ENCODE data around the gene FAM171A2.

Gene FAM171A2

DNA sequence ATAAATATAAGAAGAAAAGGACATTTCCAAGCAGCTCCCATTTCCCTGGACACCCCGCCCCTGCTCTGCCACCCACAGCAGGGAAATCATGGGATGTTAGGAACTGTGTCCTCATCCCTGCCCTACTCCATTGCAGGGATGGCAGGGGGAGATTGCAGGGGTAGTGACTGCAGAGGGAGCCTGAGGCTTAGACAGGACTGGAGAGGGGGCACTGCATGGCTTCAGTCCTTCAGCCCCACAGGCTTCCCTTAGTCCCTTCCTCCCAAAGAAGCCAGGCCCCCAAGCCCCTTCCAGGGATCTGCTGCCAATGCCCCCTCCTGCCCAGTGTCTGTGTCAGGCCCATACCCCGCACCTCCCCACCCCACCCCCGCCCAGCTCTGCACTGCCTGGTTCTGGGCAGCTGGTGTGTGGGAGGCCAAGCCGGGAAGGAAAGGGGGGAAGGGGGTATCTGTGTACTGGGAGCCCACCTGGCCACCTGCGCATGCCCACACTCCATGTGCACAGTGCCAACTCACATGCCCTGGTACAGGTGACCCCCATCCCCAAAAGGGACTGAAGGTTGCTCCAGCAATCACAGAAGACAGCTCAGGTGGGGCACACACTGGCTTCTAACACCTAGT, 52.0 kb downstream of the FAM171A2 start:
- Histone ChIP-seq H4K8ac (ENCODE audit: low read depth, low read length) (no peak overlapping the region), H4K91ac (ENCODE audit: low read depth, low read length) (no peak overlapping the region), H3K18ac (ENCODE audit: low read length) (no peak overlapping the region), H3K79me1 (ENCODE audit: low read length) (no peaks in the 10 kb centered on the region), H4K12ac (ENCODE audit: low read depth, low read length) (no peak overlapping the region), H3K14ac (ENCODE audit: low read length) (no peak overlapping the region), H2BK120ac (ENCODE audit: insufficient read depth, low read length, poor library complexity) (no peak overlapping the region), H2AK5ac (ENCODE audit: low read length) (no peak overlapping the region), H3K36me3 (ENCODE audit: control insufficient read depth in 1 of 2, insufficient read depth in 2 of 2, low read length in 2 of 2) (no peaks in the 10 kb centered on the region), H3K4ac (ENCODE audit: low read depth, low read length) (no peak overlapping the region), H2BK5ac (ENCODE audit: low read depth, low read length, poor library complexity) (no peak overlapping the region), H3K4me1 (ENCODE audit: control insufficient read depth in 1 of 2, insufficient read depth in 2 of 2, low read length in 2 of 2) (peaks cover 17 to 18% of the 10 kb centered on the region in 2 experiments), H3K9ac (ENCODE audit: low read length) (no peak overlapping the region), H3K23ac (ENCODE audit: low read length) (no peak overlapping the region), H3K27ac (ENCODE audit: low read depth, low read length) (no peak overlapping the region), H3K27me3 (ENCODE audit: insufficient read depth, low read length) (peaks cover 18% of the 10 kb centered on the region), H3K4me3 (ENCODE audit: low read depth, low read length) (no peak overlapping the region), H3K4me2 (ENCODE audit: low read length) (no peak overlapping the region), H2AFZ (ENCODE audit: insufficient read depth, low read length, poor library complexity) (no peak overlapping the region), H3K9me3 (ENCODE audit: insufficient read depth, low read depth, low read length) (peaks cover 6% of the 10 kb centered on the region), H3K79me2 (ENCODE audit: control insufficient read depth, insufficient read depth, low read length, poor library complexity) (no peaks in the 10 kb centered on the region), H2BK12ac (ENCODE audit: low read length) (no peak overlapping the region)
- no peak for DNase-seq
- WGBS (ENCODE audit: extremely low coverage, insufficient coverage, insufficient read length), result no CpG with 5 or more reads among the region's 5 CpGs

DNA sequence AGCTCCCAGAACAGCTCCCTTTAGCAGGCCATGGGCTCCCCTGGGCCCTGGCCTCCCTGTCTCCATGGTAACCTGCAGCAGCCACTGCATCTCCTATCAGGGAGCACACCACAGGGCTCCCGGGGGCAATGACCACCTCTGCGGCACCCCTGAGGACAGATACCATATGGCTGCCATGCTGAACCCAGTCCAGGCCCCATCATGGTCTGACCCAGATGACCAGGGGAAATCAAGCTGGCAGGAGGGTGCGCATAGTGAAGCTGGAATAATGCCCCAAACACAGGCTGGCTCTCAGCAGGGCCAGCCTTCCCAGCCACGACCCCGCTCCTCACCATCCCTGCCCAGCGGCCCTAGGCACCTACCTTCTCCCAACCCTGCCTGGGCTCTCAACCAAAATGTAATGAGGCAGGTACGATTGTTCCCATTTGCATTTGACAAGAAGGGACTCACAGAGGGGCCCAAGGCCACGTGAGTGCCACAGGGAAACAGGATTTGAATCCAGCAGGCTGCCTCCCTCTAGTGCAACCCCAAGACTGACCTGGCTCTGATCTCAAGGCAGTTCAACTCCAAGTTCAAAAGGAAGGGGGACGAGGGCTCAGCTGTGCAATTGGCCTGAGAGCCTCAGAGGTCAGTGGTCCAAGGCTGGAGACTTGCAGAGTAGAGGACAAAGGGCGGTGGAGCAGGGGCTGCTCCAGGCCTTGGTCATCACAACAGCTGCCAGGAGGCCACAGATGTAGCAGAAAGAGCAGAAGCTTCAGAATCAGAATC, 52.9 kb downstream of the FAM171A2 start:
- Histone ChIP-seq H2BK12ac (ENCODE audit: low read length) (no peak overlapping the region), H2AK5ac (ENCODE audit: low read length) (no peak overlapping the region), H3K23ac (ENCODE audit: low read length) (no peak overlapping the region), H3K4ac (ENCODE audit: low read depth, low read length) (no peak overlapping the region), H3K18ac (ENCODE audit: low read length) (no peak overlapping the region), H3K36me3 (ENCODE audit: control insufficient read depth in 1 of 2, insufficient read depth in 2 of 2, low read length in 2 of 2) (no peaks in the 10 kb centered on the region), H3K4me1 (ENCODE audit: control insufficient read depth in 1 of 2, insufficient read depth in 2 of 2, low read length in 2 of 2) (peaks cover 12 to 14% of the 10 kb centered on the region in 2 experiments), H2AFZ (ENCODE audit: insufficient read depth, low read length, poor library complexity) (no peak overlapping the region), H2BK120ac (ENCODE audit: insufficient read depth, low read length, poor library complexity) (no peak overlapping the region), H3K4me2 (ENCODE audit: low read length) (no peak overlapping the region), H4K91ac (ENCODE audit: low read depth, low read length) (no peak overlapping the region), H4K8ac (ENCODE audit: low read depth, low read length) (no peak overlapping the region), H3K27me3 (ENCODE audit: insufficient read depth, low read length) (peaks cover 15% of the 10 kb centered on the region), H4K12ac (ENCODE audit: low read depth, low read length) (no peak overlapping the region), H3K79me2 (ENCODE audit: control insufficient read depth, insufficient read depth, low read length, poor library complexity) (no peaks in the 10 kb centered on the region), H3K9me3 (ENCODE audit: insufficient read depth, low read depth, low read length) (peaks cover 4% of the 10 kb centered on the region), H3K9ac (ENCODE audit: low read length) (no peak overlapping the region), H3K79me1 (ENCODE audit: low read length) (no peaks in the 10 kb centered on the region), H3K4me3 (ENCODE audit: low read depth, low read length) (no peak overlapping the region), H2BK5ac (ENCODE audit: low read depth, low read length, poor library complexity) (no peak overlapping the region), H3K27ac (ENCODE audit: low read depth, low read length) (no peak overlapping the region), H3K14ac (ENCODE audit: low read length) (no peak overlapping the region)
- DNase-seq, result no peak
- WGBS (ENCODE audit: extremely low coverage, insufficient coverage, insufficient read length), result no CpG with 5 or more reads among the region's 10 CpGs

- H2BK120ac ChIP-seq (ENCODE audit: insufficient read depth, low read length, poor library complexity), result no peak overlapping the region
- H3K27ac ChIP-seq (ENCODE audit: low read depth, low read length), result no peak overlapping the region
- DNase-seq, result no peak
- no peak overlapping the region for H3K23ac ChIP-seq (ENCODE audit: low read length)
- H3K27me3 ChIP-seq (ENCODE audit: insufficient read depth, low read length), result peaks cover 12% of the 10 kb centered on the region
- H3K9me3 ChIP-seq (ENCODE audit: insufficient read depth, low read depth, low read length), result peaks cover 4% of the 10 kb centered on the region
- H3K4me3 ChIP-seq (ENCODE audit: low read depth, low read length), result no peak overlapping the region
- no peak overlapping the region for H2BK12ac ChIP-seq (ENCODE audit: low read length)
- no peak overlapping the region for H3K4me2 ChIP-seq (ENCODE audit: low read length)
- H4K8ac ChIP-seq (ENCODE audit: low read depth, low read length), result no peak overlapping the region
- no peaks in the 10 kb centered on the region for H3K36me3 ChIP-seq (ENCODE audit: control insufficient read depth in 1 of 2, insufficient read depth in 2 of 2, low read length in 2 of 2)
- H2BK5ac ChIP-seq (ENCODE audit: low read depth, low read length, poor library complexity), result no peak overlapping the region
- H3K14ac ChIP-seq (ENCODE audit: low read length), result no peak overlapping the region
- no CpG with 5 or more reads among the region's 2 CpGs for WGBS (ENCODE audit: extremely low coverage, insufficient coverage, insufficient read length)
- H3K79me1 ChIP-seq (ENCODE audit: low read length), result no peaks in the 10 kb centered on the region
- peaks cover 11% of the 10 kb centered on the region in 2 experiments for H3K4me1 ChIP-seq (ENCODE audit: control insufficient read depth in 1 of 2, insufficient read depth in 2 of 2, low read length in 2 of 2)
- no peaks in the 10 kb centered on the region for H3K79me2 ChIP-seq (ENCODE audit: control insufficient read depth, insufficient read depth, low read length, poor library complexity)
- no peak overlapping the region for H3K4ac ChIP-seq (ENCODE audit: low read depth, low read length)
- H3K18ac ChIP-seq (ENCODE audit: low read length), result no peak overlapping the region
- H2AK5ac ChIP-seq (ENCODE audit: low read length), result no peak overlapping the region
- H4K12ac ChIP-seq (ENCODE audit: low read depth, low read length), result no peak overlapping the region
- H4K91ac ChIP-seq (ENCODE audit: low read depth, low read length), result no peak overlapping the region
- H2AFZ ChIP-seq (ENCODE audit: insufficient read depth, low read length, poor library complexity), result no peak overlapping the region
- no peak overlapping the region for H3K9ac ChIP-seq (ENCODE audit: low read length)
These were observed 53.5 kb downstream of the FAM171A2 start for GRCh38 chr17:44310188-44310587.

- Histone ChIP-seq H3K14ac (ENCODE audit: low read length) (no peak overlapping the region), H3K36me3 (ENCODE audit: control insufficient read depth in 1 of 2, insufficient read depth in 2 of 2, low read length in 2 of 2) (no peaks in the 10 kb centered on the region), H3K27ac (ENCODE audit: low read depth, low read length) (no peak overlapping the region), H3K4me1 (ENCODE audit: control insufficient read depth in 1 of 2, insufficient read depth in 2 of 2, low read length in 2 of 2) (peaks cover 7 to 9% of the 10 kb centered on the region in 2 experiments), H4K91ac (ENCODE audit: low read depth, low read length) (no peak overlapping the region), H3K18ac (ENCODE audit: low read length) (no peak overlapping the region), H4K12ac (ENCODE audit: low read depth, low read length) (no peak overlapping the region), H3K79me2 (ENCODE audit: control insufficient read depth, insufficient read depth, low read length, poor library complexity) (no peaks in the 10 kb centered on the region), H2AFZ (ENCODE audit: insufficient read depth, low read length, poor library complexity) (no peak overlapping the region), H3K4ac (ENCODE audit: low read depth, low read length) (no peak overlapping the region), H3K79me1 (ENCODE audit: low read length) (no peaks in the 10 kb centered on the region), H3K23ac (ENCODE audit: low read length) (no peak overlapping the region), H3K9ac (ENCODE audit: low read length) (no peak overlapping the region), H4K8ac (ENCODE audit: low read depth, low read length) (no peak overlapping the region), H3K4me2 (ENCODE audit: low read length) (no peak overlapping the region), H2AK5ac (ENCODE audit: low read length) (no peak overlapping the region), H2BK120ac (ENCODE audit: insufficient read depth, low read length, poor library complexity) (no peak overlapping the region), H3K27me3 (ENCODE audit: insufficient read depth, low read length) (peaks cover 5% of the 10 kb centered on the region), H2BK5ac (ENCODE audit: low read depth, low read length, poor library complexity) (no peak overlapping the region), H3K4me3 (ENCODE audit: low read depth, low read length) (peak overlapping the region; percentile 9), H2BK12ac (ENCODE audit: low read length) (no peak overlapping the region), H3K9me3 (ENCODE audit: insufficient read depth, low read depth, low read length) (peaks cover 4% of the 10 kb centered on the region)
- no peak for DNase-seq
- WGBS (ENCODE audit: extremely low coverage, insufficient coverage, insufficient read length), result no CpG with 5 or more reads among the region's 5 CpGs
These were observed 54.2 kb downstream of the FAM171A2 start for GRCh38 chr17:44309472-44309871.
